Fibroblast of lung (primary cell): ENCODE measurements around the gene TBPL2.

Source experiments
- EZH2 ChIP-seq: IDR thresholded peaks from 2 replicates; pipeline ENCODE4 v1.5.1; 2012; ENCODE audit warnings: low read length, control low read depth, mild to moderate bottlenecking; ENCODE audit errors: missing control alignments
- TF ChIP-seq, protein P1 (sequence below), 2 donors: IDR thresholded peaks in 1 of 2; conservative IDR thresholded peaks in 1 of 2; 1 replicate in 1 of 2; 2 replicates in 1 of 2; pipeline ENCODE4 v1.5.1; 2011 to 2012; ENCODE audit warnings: low read length in 2 of 2, control low read depth in 1 of 2, inconsistent platforms in 1 of 2, low read depth in 1 of 2, mild to moderate bottlenecking in 1 of 2

DNA sequence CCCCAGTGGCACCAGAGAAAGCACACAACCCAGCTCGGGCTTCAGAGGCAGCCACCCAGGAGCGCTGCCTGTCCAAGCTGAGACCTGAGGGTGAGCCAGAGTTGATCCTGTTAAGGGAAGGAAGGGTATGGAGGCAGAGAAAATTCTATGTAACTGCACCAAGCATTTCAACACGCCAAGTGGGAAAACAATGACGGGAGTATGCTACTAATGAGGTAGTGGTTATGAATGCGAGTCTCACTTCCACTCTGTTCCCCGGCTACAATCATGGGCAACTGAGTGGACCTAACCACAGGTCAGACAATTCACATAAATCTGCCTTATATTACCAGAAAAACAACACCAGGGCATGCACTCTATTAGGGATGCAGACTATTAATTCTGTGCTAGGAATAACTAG lies 38.7 kb downstream of the TBPL2 start:
- TF ChIP-seq, protein P1, sequence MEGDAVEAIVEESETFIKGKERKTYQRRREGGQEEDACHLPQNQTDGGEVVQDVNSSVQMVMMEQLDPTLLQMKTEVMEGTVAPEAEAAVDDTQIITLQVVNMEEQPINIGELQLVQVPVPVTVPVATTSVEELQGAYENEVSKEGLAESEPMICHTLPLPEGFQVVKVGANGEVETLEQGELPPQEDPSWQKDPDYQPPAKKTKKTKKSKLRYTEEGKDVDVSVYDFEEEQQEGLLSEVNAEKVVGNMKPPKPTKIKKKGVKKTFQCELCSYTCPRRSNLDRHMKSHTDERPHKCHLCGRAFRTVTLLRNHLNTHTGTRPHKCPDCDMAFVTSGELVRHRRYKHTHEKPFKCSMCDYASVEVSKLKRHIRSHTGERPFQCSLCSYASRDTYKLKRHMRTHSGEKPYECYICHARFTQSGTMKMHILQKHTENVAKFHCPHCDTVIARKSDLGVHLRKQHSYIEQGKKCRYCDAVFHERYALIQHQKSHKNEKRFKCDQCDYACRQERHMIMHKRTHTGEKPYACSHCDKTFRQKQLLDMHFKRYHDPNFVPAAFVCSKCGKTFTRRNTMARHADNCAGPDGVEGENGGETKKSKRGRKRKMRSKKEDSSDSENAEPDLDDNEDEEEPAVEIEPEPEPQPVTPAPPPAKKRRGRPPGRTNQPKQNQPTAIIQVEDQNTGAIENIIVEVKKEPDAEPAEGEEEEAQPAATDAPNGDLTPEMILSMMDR (conservative IDR thresholded peaks at IDR 0.05 in 1 of 2, IDR thresholded peaks at IDR 0.05 in 1 of 2; ENCODE audit: low read depth in 1 of 2, low read length in 2 of 2), result no peak
- TF ChIP-seq EZH2, result no peak
